ENCODE results near the gene VSNL1.

The VSNL1 gene

GRCh38 chr2:17621781-17622180 lies 81.3 kb downstream of the VSNL1 start:
- no peaks in the 10 kb centered on the region for H3K27me3 ChIP-seq (ENCODE audit: insufficient read depth, poor library complexity, severe bottlenecking)
- H3K4me3 ChIP-seq (ENCODE audit: severe bottlenecking) = no peak overlapping the region
- H3K4me1 ChIP-seq (ENCODE audit: insufficient read depth, poor library complexity, severe bottlenecking) = peaks cover 21% of the 10 kb centered on the region
- H3K36me3 ChIP-seq (ENCODE audit: low read depth) = no peaks in the 10 kb centered on the region
- ATAC-seq (ENCODE audit: low read depth) (peak; percentile 65), DNase-seq (ENCODE audit: low spot score) (no peak)
- no peaks in the 10 kb centered on the region for H3K9me3 ChIP-seq (ENCODE audit: severe bottlenecking)
- no peak for TF ChIP-seq CTCF (IDR thresholded peaks at IDR 0.05; ENCODE audit: poor library complexity, severe bottlenecking)
- peak overlapping the region; percentile 89 for H3K27ac ChIP-seq (ENCODE audit: poor library complexity, severe bottlenecking)

- DNase-seq (ENCODE audit: low spot score) = no peak
- H3K27me3 ChIP-seq (ENCODE audit: insufficient read depth, poor library complexity, severe bottlenecking) = no peaks in the 10 kb centered on the region
- peaks cover 14% of the 10 kb centered on the region for H3K4me1 ChIP-seq (ENCODE audit: insufficient read depth, poor library complexity, severe bottlenecking)
- no peaks in the 10 kb centered on the region for H3K36me3 ChIP-seq (ENCODE audit: low read depth)
- H3K27ac ChIP-seq (ENCODE audit: poor library complexity, severe bottlenecking) = no peak overlapping the region
- H3K4me3 ChIP-seq (ENCODE audit: severe bottlenecking) = no peak overlapping the region
- no peak for TF ChIP-seq CTCF (IDR thresholded peaks at IDR 0.05; ENCODE audit: poor library complexity, severe bottlenecking)
- no peaks in the 10 kb centered on the region for H3K9me3 ChIP-seq (ENCODE audit: severe bottlenecking)
- peak; percentile 28; the same call in 2 of the 3 replicates for ATAC-seq (ENCODE audit: low read depth)
Observed at GRCh38 chr2:17625446-17625845, 85.0 kb downstream of the VSNL1 start.

GRCh38 chr2:17626986-17627385 lies 86.5 kb downstream of the VSNL1 start:
- H3K27ac ChIP-seq (ENCODE audit: poor library complexity, severe bottlenecking) = no peak overlapping the region
- peaks cover under 1% of the 10 kb centered on the region for H3K4me1 ChIP-seq (ENCODE audit: insufficient read depth, poor library complexity, severe bottlenecking)
- H3K4me3 ChIP-seq (ENCODE audit: severe bottlenecking) = no peak overlapping the region
- no peaks in the 10 kb centered on the region for H3K36me3 ChIP-seq (ENCODE audit: low read depth)
- TF ChIP-seq CTCF (IDR thresholded peaks at IDR 0.05; ENCODE audit: poor library complexity, severe bottlenecking) = no peak
- ATAC-seq (ENCODE audit: low read depth) (no peak), DNase-seq (ENCODE audit: low spot score) (no peak)
- no peaks in the 10 kb centered on the region for H3K9me3 ChIP-seq (ENCODE audit: severe bottlenecking)
- no peaks in the 10 kb centered on the region for H3K27me3 ChIP-seq (ENCODE audit: insufficient read depth, poor library complexity, severe bottlenecking)

GRCh38 chr2:17627434-17627833 lies 86.9 kb downstream of the VSNL1 start:
- Histone ChIP-seq H3K4me3 (ENCODE audit: severe bottlenecking) (no peak overlapping the region), H3K9me3 (ENCODE audit: severe bottlenecking) (no peaks in the 10 kb centered on the region), H3K27ac (ENCODE audit: poor library complexity, severe bottlenecking) (no peak overlapping the region), H3K4me1 (ENCODE audit: insufficient read depth, poor library complexity, severe bottlenecking) (no peaks in the 10 kb centered on the region), H3K27me3 (ENCODE audit: insufficient read depth, poor library complexity, severe bottlenecking) (no peaks in the 10 kb centered on the region), H3K36me3 (ENCODE audit: low read depth) (no peaks in the 10 kb centered on the region)
- ATAC-seq (ENCODE audit: low read depth) = no peak
- no peak for TF ChIP-seq CTCF (IDR thresholded peaks at IDR 0.05; ENCODE audit: poor library complexity, severe bottlenecking)
- DNase-seq (ENCODE audit: low spot score) = no peak

GRCh38 chr2:17628349-17629261 lies 88.1 kb downstream of the VSNL1 start:
- ATAC-seq (ENCODE audit: low read depth) (no peak), DNase-seq (ENCODE audit: low spot score) (no peak)
- Histone ChIP-seq H3K27me3 (ENCODE audit: insufficient read depth, poor library complexity, severe bottlenecking) (no peaks in the 10 kb centered on the region), H3K36me3 (ENCODE audit: low read depth) (no peaks in the 10 kb centered on the region), H3K27ac (ENCODE audit: poor library complexity, severe bottlenecking) (no peak overlapping the region), H3K4me1 (ENCODE audit: insufficient read depth, poor library complexity, severe bottlenecking) (no peaks in the 10 kb centered on the region), H3K9me3 (ENCODE audit: severe bottlenecking) (no peaks in the 10 kb centered on the region), H3K4me3 (ENCODE audit: severe bottlenecking) (no peak overlapping the region)
- no peak for TF ChIP-seq CTCF (IDR thresholded peaks at IDR 0.05; ENCODE audit: poor library complexity, severe bottlenecking)

Measured in RWPE2 (cell line).